Measurements from ENCODE around the gene C20orf204.

C20orf204 gene

DNA sequence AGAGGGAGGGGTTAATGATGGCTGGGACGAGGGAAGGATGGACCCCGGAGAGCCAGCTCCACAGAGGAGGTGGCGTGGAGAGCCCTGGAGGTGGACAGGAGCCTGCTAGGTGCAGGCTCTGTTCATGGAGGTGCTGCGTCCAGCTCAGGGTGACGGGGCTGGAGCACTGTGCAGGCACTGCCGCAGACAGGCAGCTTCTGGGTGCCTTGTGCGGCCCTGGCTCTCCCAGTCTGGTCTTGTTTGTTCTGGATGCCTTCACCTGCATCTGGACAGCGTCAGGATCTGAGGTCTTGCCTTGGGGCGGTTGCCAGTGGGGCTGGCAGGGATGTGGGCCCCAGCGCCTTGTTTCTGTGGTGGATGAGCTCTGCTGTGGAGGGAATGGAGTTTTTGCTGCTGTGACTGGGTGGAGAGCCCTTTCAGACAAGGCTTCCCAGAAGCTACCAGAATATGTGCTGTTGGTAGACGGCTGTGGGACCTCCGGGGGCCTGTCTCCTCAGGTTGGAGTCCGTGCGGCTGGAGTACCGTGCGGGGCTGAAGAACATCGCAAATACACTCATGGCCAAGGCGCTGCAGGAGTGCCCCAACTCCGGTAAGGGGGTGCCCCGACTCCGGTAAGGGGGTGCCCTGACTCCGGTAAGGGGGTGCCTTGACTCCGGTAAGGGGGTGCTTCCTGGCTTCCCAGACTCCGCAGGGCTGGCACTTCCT is 7.8 kb upstream of the C20orf204 start:
- no peak for DNase-seq

DNA sequence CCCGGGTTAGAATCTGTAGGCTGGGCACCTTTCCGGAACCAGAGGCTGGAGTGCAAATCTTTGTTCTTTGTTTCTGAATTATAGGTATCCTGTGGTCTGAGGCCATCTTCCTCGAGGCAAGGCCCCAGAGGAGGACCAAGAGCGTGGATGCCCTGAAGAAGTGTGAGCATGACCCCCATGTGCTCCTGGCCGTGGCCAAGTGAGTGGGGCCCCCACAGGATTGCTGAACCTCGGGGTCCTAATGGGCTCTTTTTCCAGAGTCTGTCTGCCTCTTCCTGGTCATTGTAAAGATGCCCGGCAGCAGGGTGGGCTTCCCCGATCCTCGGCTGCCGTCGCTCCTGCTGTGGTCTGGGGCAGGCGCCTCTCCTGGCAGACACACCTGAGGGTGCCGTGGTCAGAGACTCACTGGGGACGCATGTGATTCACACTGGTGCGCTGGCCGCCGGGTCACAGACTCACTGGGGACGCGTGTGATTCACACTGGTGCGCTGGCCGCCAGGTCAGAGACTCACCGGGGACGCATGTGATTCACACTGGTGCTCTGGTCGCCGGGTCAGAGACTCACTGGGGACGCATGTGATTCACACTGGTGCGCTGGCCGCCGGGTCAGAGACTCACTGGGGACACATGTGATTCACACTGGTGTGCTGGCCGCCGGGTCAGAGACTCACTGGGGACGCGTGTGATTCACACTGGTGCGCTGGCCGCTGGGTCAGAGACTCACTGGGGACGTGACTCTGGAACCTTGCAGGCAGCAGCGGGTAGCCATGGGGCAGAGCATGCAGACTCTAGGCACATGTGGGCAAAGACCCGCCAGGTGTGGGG is 6.5 kb upstream of the C20orf204 start:
- no peak for DNase-seq

DNA sequence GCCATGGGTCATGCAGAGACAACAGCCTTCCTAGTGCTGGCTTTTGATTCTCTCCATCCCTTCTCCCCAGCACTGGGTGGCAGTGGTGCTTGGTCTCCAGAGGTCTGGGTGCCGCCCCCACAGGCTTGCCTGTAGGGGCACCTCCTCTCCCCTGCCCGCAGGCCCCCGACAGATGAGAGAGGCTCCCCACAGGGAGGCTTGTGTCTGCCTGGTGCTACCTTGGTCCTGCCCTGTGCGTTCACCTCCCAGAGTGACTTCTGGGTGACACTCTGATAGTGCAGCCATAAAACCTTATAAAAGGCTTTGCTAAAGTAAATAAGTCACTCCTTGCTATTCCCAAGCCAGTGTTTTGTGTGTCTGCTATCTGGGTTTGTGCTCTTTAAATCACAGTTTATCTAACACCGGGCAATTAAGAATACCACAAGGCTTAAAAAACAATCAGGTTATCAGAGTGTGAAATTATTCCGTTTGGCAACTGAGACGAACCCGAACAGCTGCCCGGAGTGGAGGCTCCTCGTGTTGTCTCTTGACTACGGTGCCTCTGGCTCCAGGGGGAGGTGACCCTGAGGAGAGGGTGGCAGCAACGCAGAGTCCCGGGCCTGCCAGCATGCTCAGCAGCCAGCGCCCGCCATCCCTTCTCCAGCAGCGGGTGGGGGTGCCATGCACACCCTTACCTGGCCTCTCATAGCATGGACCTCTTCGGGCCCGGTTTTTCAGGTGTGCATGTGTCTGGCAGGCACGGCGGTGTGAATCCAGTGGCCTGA is 5.4 kb upstream of the C20orf204 start:
- no peak for DNase-seq

DNA sequence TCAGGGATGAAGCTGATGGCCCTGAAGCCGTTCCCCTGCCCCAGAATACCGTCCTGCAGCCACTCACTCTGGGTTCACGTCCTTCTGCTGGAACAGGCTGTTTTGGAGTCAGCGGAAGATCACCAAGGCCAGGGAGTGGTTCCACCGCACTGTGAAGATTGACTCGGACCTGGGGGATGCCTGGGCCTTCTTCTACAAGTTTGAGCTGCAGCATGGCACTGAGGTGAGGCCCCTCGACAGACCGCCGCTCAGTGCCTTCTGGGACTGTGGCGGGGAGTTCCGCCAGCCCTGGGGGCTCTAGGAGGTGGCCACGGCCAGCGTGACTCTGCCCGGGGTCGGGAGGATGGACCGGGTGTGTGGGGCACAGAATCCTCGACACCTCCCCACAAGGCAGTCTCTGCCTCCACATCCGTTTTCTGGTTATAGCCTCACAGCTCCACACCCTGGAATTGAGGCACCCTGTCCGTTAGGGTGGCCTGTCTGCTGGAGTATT is 4.1 kb upstream of the C20orf204 start:
- no peak for DNase-seq

DNA sequence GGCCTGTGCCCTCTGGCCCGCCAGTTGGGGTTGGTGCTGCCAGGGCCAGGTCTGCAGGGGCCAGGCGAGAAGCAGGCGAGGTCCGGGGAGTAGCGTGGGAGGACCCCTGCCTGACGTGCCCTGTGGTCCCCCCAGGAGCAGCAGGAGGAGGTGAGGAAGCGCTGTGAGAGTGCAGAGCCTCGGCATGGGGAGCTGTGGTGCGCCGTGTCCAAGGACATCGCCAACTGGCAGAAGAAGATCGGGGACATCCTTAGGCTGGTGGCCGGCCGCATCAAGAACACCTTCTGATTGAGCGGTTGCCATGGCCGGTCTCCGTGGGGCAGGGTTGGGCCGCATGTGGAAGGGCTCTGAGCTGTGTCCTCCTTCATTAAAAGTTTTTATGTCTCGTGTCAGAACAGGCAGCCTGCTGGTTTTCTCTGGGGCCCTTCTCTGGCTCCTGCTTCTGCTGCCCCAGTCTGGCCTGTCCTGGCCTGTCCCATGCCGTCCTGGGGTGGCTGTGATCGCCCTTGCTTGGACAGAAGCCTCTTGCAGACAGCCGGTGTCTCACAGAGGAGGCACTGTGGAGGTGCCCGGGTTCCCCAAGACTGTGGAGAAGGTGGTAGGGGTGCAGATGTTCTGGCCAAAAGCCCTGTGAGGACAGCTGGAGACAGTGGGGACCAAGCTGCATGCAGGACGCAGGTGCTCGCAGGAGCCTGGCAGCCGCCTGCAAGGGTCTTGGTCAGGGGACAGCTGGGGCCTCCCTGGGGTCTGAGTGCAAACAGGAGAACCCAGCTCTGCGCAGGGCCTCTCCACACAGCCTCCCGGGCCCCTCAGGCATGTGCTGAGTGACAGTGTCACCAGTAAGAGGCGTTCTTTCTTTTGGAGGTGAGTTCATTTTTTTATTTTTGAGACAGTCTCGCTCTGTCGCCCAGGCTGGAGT is 3.0 kb upstream of the C20orf204 start:
- no peak for DNase-seq

DNA sequence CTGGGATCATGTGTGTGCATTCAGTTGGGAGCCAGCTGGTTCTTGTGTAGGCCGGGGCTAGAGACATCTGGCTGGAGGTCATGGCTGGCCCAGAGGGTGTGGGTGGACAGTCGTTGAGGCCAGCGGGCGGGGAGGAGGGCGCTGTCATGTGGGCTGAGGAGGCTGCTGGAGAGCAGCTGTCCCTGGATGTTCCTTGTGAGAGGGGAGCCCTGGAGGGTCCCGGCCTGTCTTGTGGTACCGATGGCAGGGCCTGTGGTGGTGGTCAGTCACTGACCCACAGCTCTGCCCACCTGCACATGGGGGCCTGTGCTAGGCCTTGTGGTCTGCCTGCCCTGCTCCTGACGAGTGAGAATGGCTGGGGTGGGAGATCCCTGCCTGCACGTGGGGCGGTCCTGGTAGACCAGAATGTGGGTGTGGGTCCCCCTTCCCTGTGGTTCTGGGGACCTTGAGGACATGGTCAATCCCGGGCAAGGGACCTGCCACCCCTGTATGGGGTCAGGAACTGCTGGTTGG is 1.9 kb upstream of the C20orf204 start:
- DNase-seq: no peak

DNA sequence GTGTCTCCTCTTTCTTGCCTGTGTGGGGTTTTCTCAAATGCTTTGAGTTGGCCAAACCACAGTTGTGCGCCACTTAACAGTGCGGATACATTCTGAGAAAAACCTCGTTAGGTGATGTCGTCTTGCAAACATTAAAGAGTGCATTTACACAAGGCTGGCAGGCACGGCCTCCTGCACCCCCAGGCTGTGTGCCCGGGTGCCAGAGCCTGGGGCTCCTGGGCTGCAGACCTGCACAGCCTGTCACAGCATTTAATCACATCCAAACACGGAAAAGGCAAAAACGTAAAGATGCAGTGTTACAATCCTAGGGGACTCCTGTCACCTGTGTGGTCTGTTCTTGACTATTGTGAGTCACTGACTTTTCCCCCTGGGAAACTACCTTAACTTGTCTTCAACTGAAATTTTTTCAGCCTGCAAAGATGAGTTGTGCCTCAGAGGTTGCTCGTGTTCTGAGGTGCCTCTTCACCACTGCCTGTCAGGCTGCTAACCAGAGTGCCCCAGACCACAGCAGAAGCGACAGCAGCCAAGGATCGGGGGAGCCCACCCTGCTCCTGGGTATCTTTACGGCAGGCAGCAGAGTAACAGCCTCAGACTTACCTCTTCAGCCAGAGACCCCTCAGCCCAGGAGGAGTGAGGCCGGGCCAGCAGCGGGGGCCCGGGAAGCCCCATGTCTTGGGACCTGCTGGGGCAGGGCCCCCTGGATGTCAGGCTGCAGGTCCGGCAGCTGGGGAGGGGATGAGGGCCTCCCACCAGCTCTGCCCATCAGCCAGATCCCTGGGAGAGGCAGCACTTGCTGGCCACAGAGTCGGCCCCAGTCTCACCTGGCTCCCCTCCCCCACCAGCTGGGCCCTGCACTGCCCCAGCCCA is 683 bp upstream of the C20orf204 start:
- DNase-seq: no peak

DNA sequence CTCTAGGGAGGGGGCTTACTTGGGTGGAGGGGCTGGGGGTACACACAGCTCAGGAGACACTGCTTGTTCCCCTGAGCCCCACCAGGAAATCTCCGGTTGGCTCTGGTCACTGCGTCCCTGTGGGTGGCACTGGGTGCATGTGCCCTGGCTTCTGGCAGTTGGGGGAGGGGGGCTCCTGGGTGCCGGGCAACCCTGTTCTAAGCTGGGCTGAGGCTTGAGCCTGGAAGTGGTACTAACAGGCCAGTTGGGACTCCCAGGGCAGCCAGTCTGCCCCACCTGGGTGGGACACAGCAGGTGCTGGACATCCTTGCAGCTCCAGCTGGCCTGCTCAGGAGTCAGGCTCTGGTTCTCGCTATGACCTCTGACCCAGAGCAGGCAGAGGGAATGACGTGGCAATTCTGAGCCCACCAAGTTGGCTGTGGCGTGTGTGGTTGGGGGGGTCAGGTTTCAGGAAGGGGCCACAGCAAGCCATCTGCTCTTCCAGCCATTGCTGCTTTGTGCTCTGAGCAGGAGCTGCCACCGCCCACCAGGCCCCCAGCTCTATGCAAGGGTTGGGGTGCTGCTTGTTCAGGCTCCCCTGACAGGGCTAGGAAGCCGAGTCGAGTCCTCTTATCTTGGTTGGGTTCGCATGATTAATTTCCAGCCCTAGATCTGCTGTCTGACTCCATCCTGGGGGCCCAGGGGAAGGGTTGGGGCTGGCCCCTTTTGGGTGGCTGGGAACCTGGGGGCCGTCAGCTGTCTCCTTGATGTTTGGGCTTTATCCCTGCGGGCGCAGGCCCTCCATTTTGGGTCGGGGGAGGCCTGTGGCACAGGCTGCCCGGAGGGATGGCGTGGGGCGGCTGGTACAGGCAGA is 590 bp downstream of the C20orf204 start:
- DNase-seq: no peak

DNA sequence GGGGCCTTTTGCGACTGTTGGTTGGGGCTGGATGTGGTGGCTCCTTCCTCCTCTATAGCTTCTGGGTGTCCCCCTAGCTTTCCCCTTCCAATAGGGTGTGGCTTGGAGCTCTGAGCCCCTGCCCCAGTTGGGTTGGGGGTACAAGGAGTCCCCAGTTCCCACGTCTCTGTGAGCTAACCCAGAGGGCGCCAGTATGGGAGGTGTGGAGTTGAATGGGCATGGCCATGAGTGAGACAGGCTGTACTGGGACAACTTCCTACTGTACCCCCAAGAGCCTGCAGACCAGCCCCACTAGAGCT is 1.2 kb downstream of the C20orf204 start:
- no peak for DNase-seq

DNA sequence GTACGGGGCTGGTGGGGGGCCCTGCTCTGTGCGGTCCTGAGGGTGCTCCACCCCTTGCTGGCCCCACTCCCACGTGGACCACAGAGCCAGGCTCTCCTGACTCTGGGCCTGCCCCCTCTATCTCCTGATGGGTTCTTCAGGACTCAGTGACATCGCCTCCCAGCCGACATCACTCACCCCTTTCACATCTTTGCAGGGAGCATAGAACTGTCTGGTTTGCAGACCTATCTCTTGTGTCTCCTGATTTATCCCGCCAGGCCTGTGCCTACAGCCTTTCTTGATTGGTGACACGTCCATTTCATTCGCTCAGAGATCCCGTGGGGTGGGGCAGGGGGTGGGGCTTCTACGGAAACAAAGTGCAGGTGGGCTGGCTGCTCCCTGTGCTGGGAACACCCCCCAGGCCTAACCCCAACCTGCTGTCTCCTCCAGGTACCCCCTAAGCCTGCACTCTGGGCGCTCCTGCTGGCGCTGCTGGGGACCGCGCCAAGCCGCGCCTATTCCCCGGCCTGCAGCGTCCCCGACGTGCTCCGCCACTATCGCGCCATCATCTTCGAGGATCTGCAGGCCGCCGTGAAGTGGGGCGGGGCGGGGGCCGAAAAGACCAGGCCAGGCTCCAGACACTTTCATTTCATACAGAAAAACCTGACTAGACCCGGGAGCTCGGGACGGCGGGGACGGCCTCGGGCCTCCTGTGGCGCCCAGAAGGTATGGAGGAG is 1.7 kb downstream of the C20orf204 start:
- no peak for DNase-seq

DNA sequence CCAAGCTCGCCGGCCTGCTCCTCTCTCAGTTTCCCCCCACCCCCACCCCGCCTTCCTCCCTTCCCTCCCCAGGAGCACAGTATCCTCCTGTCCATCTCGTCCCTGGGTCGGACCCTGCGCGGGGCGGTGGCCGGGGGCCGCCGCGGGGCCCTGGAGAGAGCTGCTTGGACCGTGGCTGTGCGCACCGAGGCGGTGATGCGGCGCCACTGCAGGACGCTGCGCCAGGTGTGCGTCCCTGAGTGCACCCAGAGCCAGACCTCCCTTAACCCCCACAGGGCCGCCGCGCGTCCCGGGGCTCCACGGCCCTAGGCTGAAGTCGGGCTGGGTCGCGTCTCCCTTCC is 2.2 kb downstream of the C20orf204 start:
- DNase-seq: no peak

DNA sequence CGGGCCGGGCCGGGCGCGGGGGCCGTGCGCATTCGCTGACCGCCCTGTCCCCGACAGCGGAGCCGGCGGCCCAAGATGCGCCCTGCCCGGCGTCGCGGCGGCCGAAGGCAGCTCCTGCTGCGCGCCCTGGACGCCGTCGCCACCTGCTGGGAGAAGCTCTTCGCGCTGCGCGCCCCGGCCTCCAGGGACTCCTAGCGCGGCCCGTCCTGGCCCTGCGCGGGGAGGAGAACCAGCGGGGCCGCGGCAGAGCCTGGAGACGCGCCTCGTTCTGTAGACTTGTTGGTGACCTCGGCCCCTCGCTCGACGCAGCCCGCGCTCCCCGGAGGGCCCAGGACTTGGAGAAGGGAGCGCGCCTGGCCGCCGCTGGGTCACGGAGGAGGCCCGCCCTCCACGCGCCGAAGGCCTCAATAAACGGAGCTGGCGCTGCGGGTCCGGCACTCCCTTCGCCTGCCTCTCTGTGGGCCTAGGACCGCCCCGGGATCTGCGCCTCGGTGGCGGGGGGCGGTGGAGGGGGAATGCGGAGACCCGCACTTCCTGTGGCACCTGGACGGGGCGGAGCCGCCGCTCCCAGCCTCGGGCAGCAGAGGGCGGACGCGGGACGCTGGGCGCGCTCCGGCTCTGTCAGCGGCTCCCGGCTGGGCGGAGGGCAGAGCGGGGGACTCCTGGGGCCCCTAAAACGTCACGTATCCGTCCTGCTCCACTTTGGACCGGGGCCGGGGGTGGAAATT is 2.7 kb downstream of the C20orf204 start:
- no peak for DNase-seq

DNA sequence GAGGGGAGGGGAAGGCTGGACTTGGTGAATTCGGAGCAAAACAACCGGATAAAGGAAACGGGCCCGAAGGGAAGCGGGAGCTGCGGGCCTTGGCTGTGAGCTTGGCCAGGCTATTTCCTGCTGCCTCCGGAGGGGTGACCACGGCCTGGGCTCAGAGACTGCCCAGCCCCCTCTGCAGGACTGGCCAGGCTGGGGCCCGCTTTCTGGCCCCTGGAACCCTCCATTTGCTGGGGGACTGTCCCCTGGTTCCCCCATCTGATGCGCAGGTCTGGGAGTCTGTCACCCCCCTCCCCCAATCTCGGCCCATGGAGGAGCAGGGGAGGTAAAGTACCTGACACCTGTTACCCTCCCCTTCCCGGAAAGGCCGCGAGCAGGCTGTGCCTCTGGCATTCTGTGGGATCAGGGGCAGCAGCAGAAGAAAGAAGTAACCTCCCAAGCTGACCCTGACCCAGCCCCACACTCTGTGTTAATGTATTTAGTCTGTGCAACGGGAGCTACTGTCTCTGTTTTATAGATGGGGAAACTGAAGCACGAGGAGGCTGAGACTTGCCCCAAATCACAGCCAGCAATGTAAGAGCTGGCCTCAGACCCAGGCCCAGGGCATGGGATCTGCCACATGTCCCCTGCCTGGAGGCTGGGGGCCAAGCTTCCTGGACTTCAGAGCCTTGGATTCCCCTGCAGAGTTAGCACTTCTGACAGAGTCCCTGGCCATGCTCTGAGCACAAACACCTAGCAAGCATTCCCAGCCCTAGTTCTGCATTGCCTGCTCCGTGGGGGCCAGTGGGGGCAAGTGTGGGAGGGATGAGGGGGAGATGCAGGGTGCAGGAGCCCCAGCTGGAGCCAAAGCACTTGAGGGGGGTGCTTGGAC is 3.5 kb downstream of the C20orf204 start:
- no peak for DNase-seq

DNA sequence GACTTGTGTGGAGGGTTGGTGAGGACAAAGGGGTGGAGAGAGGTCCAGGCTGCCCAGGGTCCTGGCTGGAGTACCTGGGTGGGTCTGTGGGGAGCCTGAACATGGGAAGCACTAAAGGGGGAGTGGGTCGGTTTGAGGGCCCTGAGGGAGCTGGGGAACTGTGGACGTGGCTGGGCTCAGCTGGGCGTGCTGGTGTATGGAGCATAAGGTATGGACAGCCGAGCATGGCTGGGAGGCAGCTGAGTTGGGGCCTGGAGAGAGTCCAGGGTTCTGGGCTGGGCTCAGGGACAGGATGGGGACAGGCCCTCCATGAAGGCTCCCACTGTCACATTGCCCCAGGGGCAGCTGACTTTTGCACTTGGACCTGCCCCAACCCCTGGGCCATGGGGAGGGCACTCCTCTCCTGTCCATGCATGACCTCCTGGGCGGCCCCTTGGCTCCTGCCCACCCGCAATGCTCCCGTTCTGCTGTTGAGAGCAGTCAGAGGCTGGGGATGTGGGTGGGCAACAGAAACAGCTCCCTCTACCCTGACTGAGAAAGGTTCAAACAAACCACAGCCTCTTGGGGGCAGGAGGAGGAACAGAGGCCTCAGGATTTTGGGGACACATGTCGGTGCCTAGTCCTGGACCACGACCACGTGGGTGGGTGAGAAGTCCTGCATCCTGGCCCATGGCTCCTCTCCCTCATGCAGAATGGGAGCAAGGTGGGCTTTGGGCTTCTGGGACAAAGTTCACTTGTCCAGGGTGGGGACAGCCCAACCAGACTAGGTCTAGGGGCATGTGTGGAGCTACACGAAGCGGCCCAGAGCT is 4.5 kb downstream of the C20orf204 start:
- DNase-seq: no peak

DNA sequence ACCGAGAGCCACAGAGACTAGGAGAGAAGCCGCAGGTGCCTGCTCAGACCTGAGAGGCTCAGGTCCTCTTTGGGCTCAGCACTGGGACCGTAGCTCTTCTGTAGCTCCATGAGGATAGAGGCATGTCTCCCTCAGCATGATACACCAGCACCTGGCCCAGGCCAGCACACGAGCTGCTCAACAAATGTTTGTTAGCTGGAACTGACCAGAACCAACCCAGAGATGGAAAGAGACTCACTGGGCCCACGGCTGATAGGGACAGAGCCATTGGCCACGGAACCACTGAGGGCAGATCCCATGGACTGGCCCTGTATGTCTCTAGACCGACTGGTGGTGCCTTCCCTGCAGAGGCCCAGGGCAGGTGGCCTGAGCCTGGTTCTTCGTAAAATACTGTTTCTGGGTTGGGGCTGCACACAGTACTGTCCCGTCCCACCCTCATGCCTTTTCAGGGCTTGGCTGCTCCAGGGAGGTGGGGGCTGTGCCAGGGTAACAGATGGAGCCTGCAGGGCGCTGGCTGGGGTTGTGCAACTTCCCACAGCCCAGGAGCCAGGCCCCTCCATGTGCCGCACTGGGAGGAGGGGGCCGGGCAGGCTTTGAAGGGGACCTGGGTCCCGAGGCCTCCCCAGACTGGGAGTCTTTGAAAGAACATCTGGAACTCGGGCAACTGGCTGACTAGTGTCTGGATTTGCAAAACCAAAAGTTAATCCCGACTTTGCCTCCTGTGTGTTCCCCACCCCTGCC is 5.2 kb downstream of the C20orf204 start:
- no peak for DNase-seq

DNA sequence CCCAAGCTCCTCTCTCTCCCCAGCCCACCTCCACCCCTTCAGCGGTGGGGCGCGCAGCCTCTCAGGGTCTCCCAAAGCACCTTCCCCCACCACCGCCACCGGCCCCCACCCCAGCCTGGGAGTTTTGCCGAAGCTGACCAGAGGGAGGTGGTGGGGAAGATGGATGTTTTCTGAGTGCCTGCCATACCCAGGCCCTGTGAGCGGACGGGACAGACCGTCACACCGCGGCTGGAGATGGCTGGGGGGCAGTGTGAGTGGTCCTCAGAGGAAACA is 5.7 kb downstream of the C20orf204 start:
- no peak for DNase-seq

All from midbrain (tissue), 1 donor.